Mesothelial cell of epicardium (in vitro differentiated cells): ENCODE measurements around the gene PXYLP1. TPM values are rescaled to one million over a fixed set of nuclear protein-coding genes. Genes with fewer than 3 reads are reported as not detected.

Experiments
- DNase-seq, 2 experiments: peaks; one replicate each; pipeline ENCODE4 v3.0.0; 2021; ENCODE audit warnings: low spot score in 2 of 2; ENCODE audit not compliant: unreplicated experiment in 2 of 2
- H3K27ac Mint-ChIP-seq: 2 replicates; pipeline ENCODE4 v1.8.0; 2021; ENCODE audit warnings: mixed read lengths
- H3K27me3 Mint-ChIP-seq: 2 replicates; pipeline ENCODE4 v1.8.0; 2021; ENCODE audit warnings: low read depth, mixed read lengths
- H3K36me3 Mint-ChIP-seq: 2 replicates; pipeline ENCODE4 v1.8.0; 2021; ENCODE audit warnings: mixed read lengths
- H3K4me1 Mint-ChIP-seq: 2 replicates; pipeline ENCODE4 v1.8.0; 2021; ENCODE audit warnings: mixed read lengths
- H3K4me3 Mint-ChIP-seq: 2 replicates; pipeline ENCODE4 v1.8.0; 2021; ENCODE audit warnings: mild to moderate bottlenecking, moderate library complexity, mixed read lengths
- H3K9me3 Mint-ChIP-seq: 2 replicates; pipeline ENCODE4 v1.8.0; 2021; ENCODE audit warnings: mixed read lengths
- CTCF ChIP-seq: fragments of 200-600 bp; sonication (generic); IDR thresholded peaks from one replicate; pipeline ENCODE4 v1.5.0; 2021; ENCODE audit warnings: antibody characterized with exemption; ENCODE audit not compliant: unreplicated experiment
- total RNA-seq: library from RNA; stranded (reverse); gene quantifications from 3 replicates; pipeline ENCODE4 v1.2.1, GENCODE V29; 2021

Gene PXYLP1
- total RNA-seq, 1 donor from 2014 or later, result 40.5 TPM

DNA sequence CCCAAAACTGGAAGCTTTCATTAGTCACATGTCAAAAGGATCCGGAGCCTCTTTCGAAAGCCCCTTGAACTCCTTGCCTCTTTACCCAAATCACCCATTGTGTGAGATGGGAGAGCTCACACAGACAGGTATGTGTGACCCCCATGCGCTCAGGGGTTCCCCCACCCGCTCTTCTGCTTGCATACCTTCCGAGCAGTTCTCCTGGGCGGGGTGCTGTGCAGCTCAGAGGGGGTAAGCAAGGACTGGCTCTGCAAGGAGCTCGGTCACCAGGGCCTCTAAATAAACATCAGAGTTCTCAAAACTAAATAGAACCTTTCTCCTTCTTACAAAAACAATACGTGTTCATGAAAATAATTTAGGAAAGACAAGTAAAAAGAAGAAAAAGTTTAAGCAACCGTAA lies 55.7 kb downstream of the PXYLP1 start:
- peaks cover 31% of the 10 kb centered on the region for H3K36me3 Mint-ChIP-seq
- no peaks in the 10 kb centered on the region for H3K9me3 Mint-ChIP-seq
- H3K27ac Mint-ChIP-seq, result no peak overlapping the region
- no peak overlapping the region for H3K4me3 Mint-ChIP-seq
- peaks cover 19% of the 10 kb centered on the region for H3K4me1 Mint-ChIP-seq
- DNase-seq, result no peak
- TF ChIP-seq CTCF, result no peak
- no peaks in the 10 kb centered on the region for H3K27me3 Mint-ChIP-seq

- no peak for TF ChIP-seq CTCF
- H3K4me3 Mint-ChIP-seq, result no peak overlapping the region
- H3K27me3 Mint-ChIP-seq, result no peaks in the 10 kb centered on the region
- peaks cover 21% of the 10 kb centered on the region for H3K4me1 Mint-ChIP-seq
- peaks cover 30% of the 10 kb centered on the region for H3K36me3 Mint-ChIP-seq
- H3K9me3 Mint-ChIP-seq, result no peaks in the 10 kb centered on the region
- DNase-seq, result no peak
- H3K27ac Mint-ChIP-seq, result no peak overlapping the region
These were observed 56.8 kb downstream of the PXYLP1 start for GRCh38 chr3:141288336-141288990.

- Mint-ChIP-seq H3K36me3 (peaks cover 23% of the 10 kb centered on the region), H3K27me3 (no peaks in the 10 kb centered on the region), H3K27ac (no peak overlapping the region), H3K4me1 (peaks cover 23% of the 10 kb centered on the region), H3K9me3 (no peaks in the 10 kb centered on the region), H3K4me3 (no peak overlapping the region)
- DNase-seq, result no peak
- no peak for TF ChIP-seq CTCF
These were observed 57.7 kb downstream of the PXYLP1 start for GRCh38 chr3:141289228-141289772.

DNA sequence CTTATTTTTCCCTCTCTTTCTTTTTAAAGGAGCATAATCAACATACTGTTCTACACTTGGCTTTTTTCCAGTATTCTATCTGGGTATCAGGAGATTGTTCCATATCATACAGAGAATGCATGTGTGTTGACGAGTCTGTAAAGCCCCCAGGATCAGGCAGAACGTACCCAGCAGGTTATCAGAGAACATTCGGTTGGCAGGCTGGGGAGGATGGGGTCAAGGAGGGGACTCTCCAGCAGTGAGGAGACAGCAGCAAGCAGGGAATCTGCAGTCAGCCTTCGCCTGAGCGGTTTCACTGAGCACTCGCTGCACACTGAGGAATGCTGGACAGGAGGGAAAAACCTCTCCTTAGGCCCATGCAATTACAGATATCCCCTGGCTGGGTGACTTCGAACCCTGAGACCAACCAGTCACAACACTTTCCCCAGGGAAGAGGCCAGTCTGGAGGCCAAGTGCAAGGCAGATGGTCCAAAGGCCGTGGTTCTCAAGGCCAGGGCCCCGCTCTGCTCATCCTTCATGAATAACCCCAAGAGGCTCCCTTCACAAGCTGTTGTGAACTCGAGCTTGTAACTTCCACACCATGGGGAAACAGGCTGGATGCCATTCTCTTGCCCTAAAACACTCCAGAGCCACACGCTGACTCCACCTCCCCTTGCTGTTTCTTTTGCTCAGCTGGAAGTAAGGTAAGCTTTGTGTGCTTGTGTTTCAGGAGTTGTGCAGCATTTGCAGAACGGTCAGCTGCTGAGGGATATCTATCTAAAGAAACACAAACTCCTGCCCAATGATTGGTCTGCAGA lies 60.1 kb downstream of the PXYLP1 start:
- Mint-ChIP-seq H3K9me3 (no peaks in the 10 kb centered on the region), H3K4me3 (no peak overlapping the region), H3K27me3 (no peaks in the 10 kb centered on the region), H3K27ac (peak overlapping the region; percentile 39), H3K36me3 (peaks cover 19% of the 10 kb centered on the region), H3K4me1 (peaks cover 24% of the 10 kb centered on the region)
- no peak for DNase-seq
- TF ChIP-seq CTCF, result no peak

GRCh38 chr3:141292356-141293058 lies 60.9 kb downstream of the PXYLP1 start:
- H3K9me3 Mint-ChIP-seq, result no peaks in the 10 kb centered on the region
- H3K27me3 Mint-ChIP-seq, result no peaks in the 10 kb centered on the region
- no peak overlapping the region for H3K4me3 Mint-ChIP-seq
- peak overlapping the region; percentile 39 for H3K27ac Mint-ChIP-seq
- TF ChIP-seq CTCF, result no peak
- peaks cover 15% of the 10 kb centered on the region for H3K36me3 Mint-ChIP-seq
- no peak for DNase-seq
- H3K4me1 Mint-ChIP-seq, result peaks cover 24% of the 10 kb centered on the region
